ENCODE results near the gene MVB12B. TPM values are rescaled to one million over a fixed set of nuclear protein-coding genes. Genes with fewer than 3 reads are reported as not detected.

Gene MVB12B
- total RNA-seq, 1 experiment from 2014 or later: 4.5 TPM

GRCh38 chr9:126372716-126373115, 46.1 kb downstream of the MVB12B start:
- intact Hi-C loops (cut with micrococcal nuclease; ENCODE audit: unreplicated experiment): no loop called here
- TF ChIP-seq CTCF (IDR thresholded peaks at IDR 0.05; ENCODE audit: unreplicated experiment): no peak
- no peaks in the 10 kb centered on the region for H3K9me3 Mint-ChIP-seq (ENCODE audit: low read depth, unreplicated experiment)
- H3K36me3 Mint-ChIP-seq (ENCODE audit: insufficient read depth, unreplicated experiment): no peaks in the 10 kb centered on the region
- no peaks in the 10 kb centered on the region for H3K27me3 Mint-ChIP-seq (ENCODE audit: unreplicated experiment)
- no peak for DNase-seq
- CTCF ChIA-PET: no interaction called here
- no peak overlapping the region for H3K4me3 Mint-ChIP-seq (ENCODE audit: low read depth, unreplicated experiment)
- H3K27ac Mint-ChIP-seq (ENCODE audit: unreplicated experiment): no peak overlapping the region
- BruUV-seq (replicated peaks): no TSS peak
- H3K4me1 Mint-ChIP-seq (ENCODE audit: low read depth, unreplicated experiment): peaks cover 61% of the 10 kb centered on the region

- peaks cover 57% of the 10 kb centered on the region for H3K4me1 Mint-ChIP-seq (ENCODE audit: low read depth, unreplicated experiment)
- H3K27ac Mint-ChIP-seq (ENCODE audit: unreplicated experiment): no peak overlapping the region
- intact Hi-C loops (cut with micrococcal nuclease; ENCODE audit: unreplicated experiment): no loop called here
- no peaks in the 10 kb centered on the region for H3K27me3 Mint-ChIP-seq (ENCODE audit: unreplicated experiment)
- BruUV-seq (replicated peaks): no TSS peak
- CTCF ChIA-PET: no interaction called here
- no peaks in the 10 kb centered on the region for H3K9me3 Mint-ChIP-seq (ENCODE audit: low read depth, unreplicated experiment)
- no peak for DNase-seq
- no peak for TF ChIP-seq CTCF (IDR thresholded peaks at IDR 0.05; ENCODE audit: unreplicated experiment)
- H3K36me3 Mint-ChIP-seq (ENCODE audit: insufficient read depth, unreplicated experiment): no peaks in the 10 kb centered on the region
- H3K4me3 Mint-ChIP-seq (ENCODE audit: low read depth, unreplicated experiment): no peak overlapping the region
These were observed 46.6 kb downstream of the MVB12B start for GRCh38 chr9:126373241-126373640.

- intact Hi-C loops (cut with micrococcal nuclease; ENCODE audit: unreplicated experiment): no loop called here
- H3K4me3 Mint-ChIP-seq (ENCODE audit: low read depth, unreplicated experiment): no peak overlapping the region
- CTCF ChIA-PET: no interaction called here
- no peaks in the 10 kb centered on the region for H3K9me3 Mint-ChIP-seq (ENCODE audit: low read depth, unreplicated experiment)
- BruUV-seq (replicated peaks): no TSS peak
- DNase-seq: no peak
- TF ChIP-seq CTCF (IDR thresholded peaks at IDR 0.05; ENCODE audit: unreplicated experiment): no peak
- no peaks in the 10 kb centered on the region for H3K27me3 Mint-ChIP-seq (ENCODE audit: unreplicated experiment)
- H3K36me3 Mint-ChIP-seq (ENCODE audit: insufficient read depth, unreplicated experiment): no peaks in the 10 kb centered on the region
- no peak overlapping the region for H3K27ac Mint-ChIP-seq (ENCODE audit: unreplicated experiment)
- peaks cover 57% of the 10 kb centered on the region for H3K4me1 Mint-ChIP-seq (ENCODE audit: low read depth, unreplicated experiment)
These were observed 47.7 kb downstream of the MVB12B start for GRCh38 chr9:126374366-126374781.

- Mint-ChIP-seq H3K4me1 (ENCODE audit: low read depth, unreplicated experiment) (peaks cover 57% of the 10 kb centered on the region), H3K27me3 (ENCODE audit: unreplicated experiment) (no peaks in the 10 kb centered on the region), H3K27ac (ENCODE audit: unreplicated experiment) (no peak overlapping the region), H3K4me3 (ENCODE audit: low read depth, unreplicated experiment) (no peak overlapping the region), H3K9me3 (ENCODE audit: low read depth, unreplicated experiment) (no peaks in the 10 kb centered on the region), H3K36me3 (ENCODE audit: insufficient read depth, unreplicated experiment) (no peaks in the 10 kb centered on the region)
- CTCF ChIA-PET: interaction anchor here (0.9 kb wide), 1 partner anchor 17 kb away, joined by 3 read pairs; no protein-coding TSS in a partner anchor
- TF ChIP-seq CTCF (IDR thresholded peaks at IDR 0.05; ENCODE audit: unreplicated experiment): no peak
- intact Hi-C loops (cut with micrococcal nuclease; ENCODE audit: unreplicated experiment): no loop called here
- no peak for DNase-seq
- no TSS peak for BruUV-seq (replicated peaks)
These were observed 48.8 kb downstream of the MVB12B start for GRCh38 chr9:126375386-126375785.
